8988T (cell line): ENCODE measurements around the gene LPP.

Experiments
- DNase-seq: peaks from one replicate; pipeline ENCODE4 v3.0.0; 2011

Gene LPP

GRCh38 chr3:188453431-188454384 lies 299.8 kb downstream of the LPP start:
- DNase-seq = no peak

GRCh38 chr3:188455748-188456147 lies 301.8 kb downstream of the LPP start:
- no peak for DNase-seq

- DNase-seq = no peak
Measured at GRCh38 chr3:188458756-188459155, 304.8 kb downstream of the LPP start.

- DNase-seq = no peak
Measured at GRCh38 chr3:188465311-188465710, 311.4 kb downstream of the LPP start.

GRCh38 chr3:188468196-188468595 lies 314.2 kb downstream of the LPP start:
- no peak for DNase-seq

- DNase-seq = no peak
Measured at GRCh38 chr3:188468662-188469061, 314.7 kb downstream of the LPP start.

- DNase-seq = no peak
Measured at GRCh38 chr3:188469228-188469885, 315.4 kb downstream of the LPP start.

GRCh38 chr3:188470508-188471130 lies 316.7 kb downstream of the LPP start:
- DNase-seq = no peak

- DNase-seq = no peak
Measured at GRCh38 chr3:188471723-188472122, 317.8 kb downstream of the LPP start.

GRCh38 chr3:188472336-188472735 lies 318.4 kb downstream of the LPP start:
- no peak for DNase-seq

- DNase-seq = no peak
Measured at GRCh38 chr3:188473045-188473444, 319.1 kb downstream of the LPP start.

GRCh38 chr3:188473591-188474288 lies 319.8 kb downstream of the LPP start:
- DNase-seq = no peak

GRCh38 chr3:188476935-188477334 lies 323.0 kb downstream of the LPP start:
- DNase-seq = no peak

GRCh38 chr3:188480011-188480410 lies 326.1 kb downstream of the LPP start:
- no peak for DNase-seq

GRCh38 chr3:188482929-188483328 lies 329.0 kb downstream of the LPP start:
- no peak for DNase-seq

- no peak for DNase-seq
Measured at GRCh38 chr3:188486126-188486525, 332.2 kb downstream of the LPP start.

GRCh38 chr3:188486952-188487351 lies 333.0 kb downstream of the LPP start:
- no peak for DNase-seq

- no peak for DNase-seq
Measured at GRCh38 chr3:188487652-188488051, 333.7 kb downstream of the LPP start.

GRCh38 chr3:188488801-188489200 lies 334.8 kb downstream of the LPP start:
- no peak for DNase-seq

- no peak for DNase-seq
Measured at GRCh38 chr3:188489639-188490405, 335.9 kb downstream of the LPP start.

GRCh38 chr3:188490416-188490815 lies 336.5 kb downstream of the LPP start:
- DNase-seq = no peak

GRCh38 chr3:188491276-188491687 lies 337.3 kb downstream of the LPP start:
- DNase-seq = no peak
